Measurements from ENCODE around the gene PLPPR1.

DNA sequence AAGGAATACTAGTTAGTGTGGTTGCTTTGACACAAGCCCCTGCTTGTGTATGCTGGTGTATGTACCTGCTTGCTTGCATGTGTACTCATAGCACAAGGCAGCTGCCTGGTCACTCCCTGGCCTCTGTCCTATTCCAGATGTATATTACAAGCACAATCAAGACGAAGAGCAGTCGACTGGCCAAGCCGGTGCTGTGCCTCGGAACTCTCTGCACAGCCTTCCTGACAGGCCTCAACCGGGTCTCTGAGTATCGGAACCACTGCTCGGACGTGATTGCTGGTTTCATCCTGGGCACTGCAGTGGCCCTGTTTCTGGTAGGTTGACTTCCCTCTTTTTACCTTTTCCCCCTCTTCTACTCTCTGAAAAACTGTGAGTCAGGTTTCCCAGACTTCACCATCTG, 284.1 kb downstream of the PLPPR1 start:
- TF ChIP-seq CTCF (IDR thresholded peaks at IDR 0.05; ENCODE audit: low read depth, low read length, missing input control) (no peak), JUND (IDR thresholded peaks at IDR 0.05) (no peak), MAX (IDR thresholded peaks at IDR 0.05) (no peak), ZBTB33 (IDR thresholded peaks at IDR 0.05) (no peak), TAF1 (conservative IDR thresholded peaks at IDR 0.05) (no peak)
- TF ChIP-seq, protein P1, sequence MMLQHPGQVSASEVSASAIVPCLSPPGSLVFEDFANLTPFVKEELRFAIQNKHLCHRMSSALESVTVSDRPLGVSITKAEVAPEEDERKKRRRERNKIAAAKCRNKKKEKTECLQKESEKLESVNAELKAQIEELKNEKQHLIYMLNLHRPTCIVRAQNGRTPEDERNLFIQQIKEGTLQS (IDR thresholded peaks at IDR 0.05), result no peak
